Neuronal stem cell (in vitro differentiated cells): ENCODE results near the gene CACNG4.

Experiments used
- DNase-seq: peaks from one replicate; pipeline ENCODE4 v3.0.0-alpha.2; 2013; ENCODE audit warnings: low spot score
- H2AFZ ChIP-seq: one replicate; pipeline ENCODE4 v1.6.1; 2013; ENCODE audit warnings: mild to moderate bottlenecking, low read length, inconsistent platforms
- H2AK5ac ChIP-seq: 2 replicates; pipeline ENCODE4 v1.6.1; 2013; ENCODE audit warnings: low read depth, mild to moderate bottlenecking, inconsistent platforms, low read length, moderate library complexity, mixed read lengths
- H2BK120ac ChIP-seq: 2 replicates; pipeline ENCODE4 v1.6.1; 2013; ENCODE audit warnings: low read depth, mild to moderate bottlenecking, inconsistent platforms, low read length, moderate library complexity, mixed read lengths
- H2BK12ac ChIP-seq: one replicate; pipeline ENCODE4 v1.6.1; 2013; ENCODE audit warnings: low read length, inconsistent platforms
- H2BK15ac ChIP-seq: 2 replicates; pipeline ENCODE4 v1.6.1; 2013; ENCODE audit warnings: mild to moderate bottlenecking, low read length, inconsistent platforms, mixed read lengths
- H2BK5ac ChIP-seq: one replicate; pipeline ENCODE4 v1.6.1; 2013; ENCODE audit warnings: inconsistent platforms, mild to moderate bottlenecking, low read length, moderate library complexity
- H3K14ac ChIP-seq: one replicate; pipeline ENCODE4 v1.6.1; 2013; ENCODE audit warnings: low read length, inconsistent platforms
- H3K18ac ChIP-seq: 2 replicates; pipeline ENCODE4 v1.6.1; 2013; ENCODE audit warnings: low read length, inconsistent platforms
- H3K23ac ChIP-seq: 2 replicates; pipeline ENCODE4 v1.6.1; 2013; ENCODE audit warnings: low read depth, mild to moderate bottlenecking, mixed read lengths, low read length, inconsistent platforms; ENCODE audit not compliant: poor library complexity
- H3K27ac ChIP-seq: replicated peaks from 3 replicates; pipeline ENCODE4 v1.5.1; 2013; ENCODE audit warnings: low read length, inconsistent platforms
- H3K27me3 ChIP-seq, 3 experiments: 2 replicates each; pipeline ENCODE4 v1.6.1; 2013; ENCODE audit warnings: low read length in 3 of 3, mild to moderate bottlenecking in 2 of 3, inconsistent platforms in 1 of 3, low read depth in 1 of 3, mixed read lengths in 1 of 3, moderate library complexity in 1 of 3; ENCODE audit not compliant: control insufficient read depth in 3 of 3, insufficient read depth in 3 of 3
- H3K36me3 ChIP-seq, 2 donors: replicated peaks in 1 of 2; 2 replicates each; pipeline ENCODE4 v1.6.1; 2013; ENCODE audit warnings: low read length in 2 of 2; ENCODE audit not compliant: control insufficient read depth in 2 of 2, insufficient read depth in 2 of 2
- H3K4ac ChIP-seq: 2 replicates; pipeline ENCODE4 v1.6.1; 2013; ENCODE audit warnings: inconsistent platforms, mild to moderate bottlenecking, low read length, moderate library complexity
- H3K4me1 ChIP-seq, 2 donors: 1 replicate in 1 of 2; 2 replicates in 1 of 2; pipeline ENCODE4 v1.6.1; 2013; ENCODE audit warnings: low read length in 2 of 2, low read depth in 1 of 2; ENCODE audit not compliant: control insufficient read depth in 2 of 2, insufficient read depth in 1 of 2
- H3K4me2 ChIP-seq: one replicate; pipeline ENCODE4 v1.6.1; 2013; ENCODE audit warnings: mild to moderate bottlenecking, low read length, inconsistent platforms; ENCODE audit not compliant: insufficient read depth, poor library complexity, severe bottlenecking
- H3K4me3 ChIP-seq, 2 donors: 2 replicates each; pipeline ENCODE4 v1.5.1; 2013; ENCODE audit warnings: low read length in 2 of 2, mild to moderate bottlenecking in 2 of 2, inconsistent platforms in 1 of 2, moderate library complexity in 1 of 2
- H3K79me1 ChIP-seq: one replicate; pipeline ENCODE4 v1.6.1; 2013; ENCODE audit warnings: low read depth, mild to moderate bottlenecking, inconsistent platforms, low read length, moderate library complexity
- H3K9ac ChIP-seq: one replicate; pipeline ENCODE4 v1.6.1; 2013; ENCODE audit warnings: mild to moderate bottlenecking, low read depth, low read length, inconsistent platforms; ENCODE audit not compliant: poor library complexity
- H3K9me3 ChIP-seq, 2 donors: replicated peaks in 1 of 2; 2 replicates each; pipeline versions ENCODE3 to v1.6.1; 2013; ENCODE audit warnings: low read length in 2 of 2, mild to moderate bottlenecking in 2 of 2, inconsistent platforms in 1 of 2, low read depth in 1 of 2, mixed read lengths in 1 of 2, moderate library complexity in 1 of 2; ENCODE audit not compliant: control insufficient read depth in 2 of 2, insufficient read depth in 1 of 2
- H4K8ac ChIP-seq: one replicate; pipeline ENCODE4 v1.6.1; 2013; ENCODE audit warnings: low read depth, mild to moderate bottlenecking, inconsistent platforms, low read length, moderate library complexity
- H4K91ac ChIP-seq: one replicate; pipeline ENCODE4 v1.6.1; 2013; ENCODE audit warnings: low read length, low read depth, mild to moderate bottlenecking, inconsistent platforms; ENCODE audit not compliant: poor library complexity
- WGBS, 2 donors: extraction: QIAGEN DNeasy Blood & Tissue Kit; methylation state at CpG; one replicate each; pipeline ENCODE4 v1.1.7; 2013; ENCODE audit warnings: missing lambda C conversion rate in 2 of 2, mixed read lengths in 1 of 2; ENCODE audit not compliant: insufficient read length in 2 of 2, insufficient replicate concordance in 1 of 2; ENCODE audit errors: extremely low coverage in 2 of 2; 5-methylcytosine and 5-hydroxymethylcytosine counted together

Gene CACNG4

GRCh38 chr17:66963521-66963908 is 992 bp upstream of the CACNG4 start:
- Histone ChIP-seq H3K27ac (peak overlapping the region; percentile 23), H3K4me2 (no peak overlapping the region), H3K4ac (no peak overlapping the region), H2AK5ac (no peak overlapping the region), H3K9ac (peak overlapping the region; percentile 4), H3K9me3 (no peaks in the 10 kb centered on the region), H2AFZ (no peak overlapping the region), H2BK15ac (no peak overlapping the region), H4K91ac (no peak overlapping the region), H3K4me3 (no peak overlapping the region), H3K4me1 (peaks cover 14 to 22% of the 10 kb centered on the region in 2 donors), H3K79me1 (no peaks in the 10 kb centered on the region), H3K27me3 (peaks cover 3 to 52% (median 8%) of the 10 kb centered on the region in 3 experiments), H3K14ac (no peak overlapping the region), H2BK5ac (no peak overlapping the region), H2BK120ac (no peak overlapping the region), H3K18ac (no peak overlapping the region), H3K36me3 (peaks cover 0 to 10% of the 10 kb centered on the region in 2 donors), H4K8ac (no peak overlapping the region), H2BK12ac (no peak overlapping the region), H3K23ac (no peak overlapping the region)
- DNase-seq = no peak
- no CpG with 5 or more reads among the region's 8 CpGs for WGBS, 2 donors

GRCh38 chr17:66964930-66965800 is 658 bp downstream of the CACNG4 start:
- Histone ChIP-seq H3K27ac (no peak overlapping the region), H3K23ac (peak overlapping the region; percentile 90), H4K91ac (no peak overlapping the region), H3K9me3 (no peaks in the 10 kb centered on the region), H2AK5ac (no peak overlapping the region), H3K4me2 (peak overlapping the region; percentile 99), H4K8ac (no peak overlapping the region), H3K4me1 (peaks cover 14 to 18% of the 10 kb centered on the region in 2 donors), H2AFZ (peak overlapping the region; percentile 99), H2BK5ac (peak overlapping the region; percentile 44), H3K14ac (no peak overlapping the region), H2BK120ac (no peak overlapping the region), H3K4ac (no peak overlapping the region), H3K79me1 (no peaks in the 10 kb centered on the region), H3K18ac (peak overlapping the region; percentile 95), H3K36me3 (peaks cover 0 to 26% of the 10 kb centered on the region in 2 donors), H3K9ac (peak overlapping the region; percentile 92), H2BK12ac (peak overlapping the region; percentile 65), H3K27me3 (peaks cover 3 to 55% (median 8%) of the 10 kb centered on the region in 3 experiments), H2BK15ac (peak overlapping the region; percentile 56), H3K4me3 (peak overlapping the region; percentile 93 to 99)
- WGBS, 2 donors = no CpG with 5 or more reads among the region's 92 CpGs
- DNase-seq = no peak

GRCh38 chr17:66965801-66966262 is 1.3 kb downstream of the CACNG4 start:
- Histone ChIP-seq H3K36me3 (peaks cover 0 to 33% of the 10 kb centered on the region in 2 donors), H2AK5ac (no peak overlapping the region), H2BK15ac (no peak overlapping the region), H3K79me1 (no peaks in the 10 kb centered on the region), H2BK5ac (peak overlapping the region; percentile 44), H3K14ac (peak overlapping the region; percentile 76), H3K4me3 (peak overlapping the region; percentile 83 to 99), H3K4me2 (peak overlapping the region; percentile 99), H3K4ac (peak overlapping the region; percentile 66), H3K9me3 (no peaks in the 10 kb centered on the region), H2BK12ac (no peak overlapping the region), H2AFZ (peak overlapping the region; percentile 99), H3K18ac (peak overlapping the region; percentile 80), H3K27me3 (peaks cover 3 to 53% (median 8%) of the 10 kb centered on the region in 3 experiments), H3K27ac (no peak overlapping the region), H4K8ac (no peak overlapping the region), H2BK120ac (no peak overlapping the region), H4K91ac (no peak overlapping the region), H3K23ac (peak overlapping the region; percentile 94), H3K9ac (no peak overlapping the region), H3K4me1 (peaks cover 14 to 18% of the 10 kb centered on the region in 2 donors)
- no peak for DNase-seq
- WGBS, 2 donors = no CpG with 5 or more reads among the region's 36 CpGs

- H3K79me1 ChIP-seq = no peaks in the 10 kb centered on the region
- H3K23ac ChIP-seq = peak overlapping the region; percentile 94
These were observed 1.8 kb downstream of the CACNG4 start for GRCh38 chr17:66966298-66966697.

More at GRCh38 chr17:66966298-66966697, 1.8 kb downstream of the CACNG4 start:
- no CpG with 5 or more reads among the region's 11 CpGs for WGBS, 2 donors
- Histone ChIP-seq H3K27me3 (peaks cover 3 to 53% (median 8%) of the 10 kb centered on the region in 3 experiments), H4K91ac (no peak overlapping the region), H3K9me3 (no peaks in the 10 kb centered on the region), H3K4me1 (peaks cover 16 to 18% of the 10 kb centered on the region in 2 donors), H3K4me2 (peak overlapping the region; percentile 99), H3K36me3 (peaks cover 0 to 34% of the 10 kb centered on the region in 2 donors), H3K4me3 (peak overlapping the region; percentile 83 to 99), H4K8ac (no peak overlapping the region), H2AK5ac (no peak overlapping the region), H3K18ac (no peak overlapping the region), H3K4ac (no peak overlapping the region), H2BK5ac (peak overlapping the region; percentile 44), H2BK120ac (no peak overlapping the region), H2BK12ac (no peak overlapping the region), H3K9ac (no peak overlapping the region), H2BK15ac (no peak overlapping the region), H2AFZ (no peak overlapping the region), H3K14ac (no peak overlapping the region), H3K27ac (no peak overlapping the region)
- no peak for DNase-seq
